Smooth muscle cell (in vitro differentiated cells): ENCODE measurements around the gene PLXNB1. TPM values are rescaled to one million over a fixed set of nuclear protein-coding genes. Genes with fewer than 3 reads are reported as not detected.
A peak's percentile ranks its signal among the peaks of the same experiment; 100 is the strongest.

Experiments used
- DNase-seq: peaks from one replicate; lab custom pipeline; 2025; ENCODE audit not compliant: unreplicated experiment; lab: John Stamatoyannopoulos, UW
- H2AFZ ChIP-seq: fragments of 200-600 bp; sonication (generic); 2 replicates; pipeline ENCODE4 v1.6.0; 2016; ENCODE audit warnings: antibody characterized with exemption, low read depth, mild to moderate bottlenecking
- H3F3A ChIP-seq: fragments of 200-600 bp; sonication (generic); 2 replicates; pipeline ENCODE4 v1.6.0; 2017; ENCODE audit warnings: antibody characterized with exemption, low read depth
- H3K27ac ChIP-seq: fragments of 200-600 bp; sonication (generic); 2 replicates; pipeline ENCODE4 v1.5.1; 2016; ENCODE audit warnings: low read depth, mild to moderate bottlenecking
- H3K27me3 ChIP-seq: fragments of 200-600 bp; sonication (generic); 2 replicates; pipeline ENCODE4 v1.6.1; 2016; ENCODE audit warnings: low read depth, mild to moderate bottlenecking
- H3K36me3 ChIP-seq: fragments of 200-600 bp; sonication (generic); 2 replicates; pipeline ENCODE4 v1.5.1; 2016; ENCODE audit warnings: low read depth
- H3K4me1 ChIP-seq: fragments of 200-600 bp; sonication (generic); 2 replicates; pipeline ENCODE4 v1.5.1; 2016; ENCODE audit warnings: low read depth
- H3K4me2 ChIP-seq: fragments of 200-600 bp; sonication (generic); 2 replicates; pipeline ENCODE4 v1.6.0; 2016; ENCODE audit warnings: mild to moderate bottlenecking
- H3K4me3 ChIP-seq: fragments of 200-600 bp; sonication (generic); 2 replicates; pipeline ENCODE4 v1.5.1; 2016; ENCODE audit warnings: mild to moderate bottlenecking
- H3K79me2 ChIP-seq: fragments of 200-600 bp; sonication (generic); 2 replicates; pipeline ENCODE4 v1.6.0; 2016; ENCODE audit warnings: low read depth, mild to moderate bottlenecking
- H3K9ac ChIP-seq: fragments of 200-600 bp; sonication (generic); 2 replicates; pipeline ENCODE4 v1.6.0; 2016; ENCODE audit warnings: low read depth
- H3K9me3 ChIP-seq: fragments of 200-600 bp; sonication (generic); replicated peaks from 2 replicates; pipeline ENCODE4 v1.5.1; 2016; ENCODE audit warnings: low read depth
- H4K20me1 ChIP-seq: fragments of 200-600 bp; sonication (generic); 2 replicates; pipeline ENCODE4 v1.6.0; 2016; ENCODE audit warnings: low read depth
- WGBS: methylation state at CpG from one replicate; pipeline ENCODE4 v1.1.7; 2016; ENCODE audit warnings: low lambda C conversion rate; 5-methylcytosine and 5-hydroxymethylcytosine counted together
- polyA plus RNA-seq: library from polyadenylated mRNA; unstranded; fragments of >200 nt; fragmentation: Nextera tagmentation; extraction: Ambion mirVana; gene quantifications from 2 replicates; pipeline ENCODE4 v1.2.1, GENCODE V29; 2016
- total RNA-seq: library from RNA; depleted of rRNA; stranded (reverse); fragments of >200 nt; gene quantifications from 2 replicates; pipeline ENCODE4 v1.2.3, GENCODE V29; 2014
- TF ChIP-seq, protein P1 (sequence below): fragments of 200-600 bp; sonication (generic); IDR thresholded peaks from 2 replicates; pipeline ENCODE4 v1.5.1; 2017; ENCODE audit warnings: borderline replicate concordance, mild to moderate bottlenecking, antibody characterized with exemption; ENCODE audit not compliant: insufficient read depth, poor library complexity, severe bottlenecking

PLXNB1 gene
- total and polyA plus RNA-seq, 2 experiments from 2014 or later: 15.5 to 26.9 TPM

DNA sequence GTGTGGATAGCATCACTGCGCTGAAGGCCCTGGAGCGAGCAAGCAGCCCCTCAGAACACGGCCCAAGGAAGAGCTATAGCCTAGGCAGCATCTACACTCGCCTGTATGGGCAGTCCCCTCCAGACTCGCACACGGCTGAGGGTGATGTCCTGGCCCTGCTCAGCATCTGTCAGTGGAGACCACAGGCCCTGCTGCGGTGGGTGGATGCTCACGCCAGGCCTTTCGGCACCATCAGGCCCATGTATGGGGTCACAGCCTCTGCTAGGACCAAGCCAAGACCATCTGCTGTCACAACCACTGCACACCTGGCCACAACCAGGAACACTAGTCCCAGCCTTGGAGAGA is 37.2 kb upstream of the PLXNB1 start:
- Histone ChIP-seq H2AFZ (no peak overlapping the region), H3K9ac (no peak overlapping the region), H4K20me1 (no peaks in the 10 kb centered on the region), H3K27ac (peak overlapping the region; percentile 98), H3K4me2 (no peak overlapping the region), H3F3A (peaks cover 10% of the 10 kb centered on the region), H3K27me3 (no peaks in the 10 kb centered on the region), H3K4me3 (no peak overlapping the region), H3K4me1 (peaks cover 16% of the 10 kb centered on the region), H3K9me3 (no peaks in the 10 kb centered on the region), H3K36me3 (no peaks in the 10 kb centered on the region), H3K79me2 (peaks cover 30% of the 10 kb centered on the region)
- TF ChIP-seq, protein P1, sequence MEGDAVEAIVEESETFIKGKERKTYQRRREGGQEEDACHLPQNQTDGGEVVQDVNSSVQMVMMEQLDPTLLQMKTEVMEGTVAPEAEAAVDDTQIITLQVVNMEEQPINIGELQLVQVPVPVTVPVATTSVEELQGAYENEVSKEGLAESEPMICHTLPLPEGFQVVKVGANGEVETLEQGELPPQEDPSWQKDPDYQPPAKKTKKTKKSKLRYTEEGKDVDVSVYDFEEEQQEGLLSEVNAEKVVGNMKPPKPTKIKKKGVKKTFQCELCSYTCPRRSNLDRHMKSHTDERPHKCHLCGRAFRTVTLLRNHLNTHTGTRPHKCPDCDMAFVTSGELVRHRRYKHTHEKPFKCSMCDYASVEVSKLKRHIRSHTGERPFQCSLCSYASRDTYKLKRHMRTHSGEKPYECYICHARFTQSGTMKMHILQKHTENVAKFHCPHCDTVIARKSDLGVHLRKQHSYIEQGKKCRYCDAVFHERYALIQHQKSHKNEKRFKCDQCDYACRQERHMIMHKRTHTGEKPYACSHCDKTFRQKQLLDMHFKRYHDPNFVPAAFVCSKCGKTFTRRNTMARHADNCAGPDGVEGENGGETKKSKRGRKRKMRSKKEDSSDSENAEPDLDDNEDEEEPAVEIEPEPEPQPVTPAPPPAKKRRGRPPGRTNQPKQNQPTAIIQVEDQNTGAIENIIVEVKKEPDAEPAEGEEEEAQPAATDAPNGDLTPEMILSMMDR: no peak
- DNase-seq: no peak
- WGBS: 96% methylated on average over 9 of the region's 9 CpGs

DNA sequence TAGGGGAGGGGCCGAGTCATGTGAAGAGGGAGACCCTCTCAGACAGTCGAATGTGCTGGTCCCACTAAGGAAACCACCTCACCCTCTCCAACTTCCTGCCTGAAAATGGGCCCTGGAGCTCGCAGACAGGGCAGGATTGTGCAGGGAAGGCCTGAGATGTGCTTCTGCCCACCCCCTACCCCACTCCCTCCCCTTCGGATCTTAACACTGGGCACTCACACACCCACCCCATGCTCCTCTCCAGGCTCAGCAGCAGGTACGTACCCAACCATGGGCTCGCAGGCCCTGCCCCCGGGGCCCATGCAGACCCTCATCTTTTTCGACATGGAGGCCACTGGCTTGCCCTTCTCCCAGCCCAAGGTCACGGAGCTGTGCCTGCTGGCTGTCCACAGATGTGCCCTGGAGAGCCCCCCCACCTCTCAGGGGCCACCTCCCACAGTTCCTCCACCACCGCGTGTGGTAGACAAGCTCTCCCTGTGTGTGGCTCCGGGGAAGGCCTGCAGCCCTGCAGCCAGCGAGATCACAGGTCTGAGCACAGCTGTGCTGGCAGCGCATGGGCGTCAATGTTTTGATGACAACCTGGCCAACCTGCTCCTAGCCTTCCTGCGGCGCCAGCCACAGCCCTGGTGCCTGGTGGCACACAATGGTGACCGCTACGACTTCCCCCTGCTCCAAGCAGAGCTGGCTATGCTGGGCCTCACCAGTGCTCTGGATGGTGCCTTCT is 36.7 kb upstream of the PLXNB1 start:
- Histone ChIP-seq H3K9me3 (no peaks in the 10 kb centered on the region), H2AFZ (no peak overlapping the region), H4K20me1 (no peaks in the 10 kb centered on the region), H3K27ac (peak overlapping the region; percentile 98), H3F3A (peaks cover 10% of the 10 kb centered on the region), H3K27me3 (no peaks in the 10 kb centered on the region), H3K36me3 (no peaks in the 10 kb centered on the region), H3K4me3 (no peak overlapping the region), H3K4me1 (peaks cover 10% of the 10 kb centered on the region), H3K9ac (peak overlapping the region; percentile 92), H3K79me2 (peaks cover 25% of the 10 kb centered on the region), H3K4me2 (peak overlapping the region; percentile 68)
- no peak for DNase-seq
- WGBS: 94% methylated on average over 19 of the region's 19 CpGs
- TF ChIP-seq, protein P1: no peak

DNA sequence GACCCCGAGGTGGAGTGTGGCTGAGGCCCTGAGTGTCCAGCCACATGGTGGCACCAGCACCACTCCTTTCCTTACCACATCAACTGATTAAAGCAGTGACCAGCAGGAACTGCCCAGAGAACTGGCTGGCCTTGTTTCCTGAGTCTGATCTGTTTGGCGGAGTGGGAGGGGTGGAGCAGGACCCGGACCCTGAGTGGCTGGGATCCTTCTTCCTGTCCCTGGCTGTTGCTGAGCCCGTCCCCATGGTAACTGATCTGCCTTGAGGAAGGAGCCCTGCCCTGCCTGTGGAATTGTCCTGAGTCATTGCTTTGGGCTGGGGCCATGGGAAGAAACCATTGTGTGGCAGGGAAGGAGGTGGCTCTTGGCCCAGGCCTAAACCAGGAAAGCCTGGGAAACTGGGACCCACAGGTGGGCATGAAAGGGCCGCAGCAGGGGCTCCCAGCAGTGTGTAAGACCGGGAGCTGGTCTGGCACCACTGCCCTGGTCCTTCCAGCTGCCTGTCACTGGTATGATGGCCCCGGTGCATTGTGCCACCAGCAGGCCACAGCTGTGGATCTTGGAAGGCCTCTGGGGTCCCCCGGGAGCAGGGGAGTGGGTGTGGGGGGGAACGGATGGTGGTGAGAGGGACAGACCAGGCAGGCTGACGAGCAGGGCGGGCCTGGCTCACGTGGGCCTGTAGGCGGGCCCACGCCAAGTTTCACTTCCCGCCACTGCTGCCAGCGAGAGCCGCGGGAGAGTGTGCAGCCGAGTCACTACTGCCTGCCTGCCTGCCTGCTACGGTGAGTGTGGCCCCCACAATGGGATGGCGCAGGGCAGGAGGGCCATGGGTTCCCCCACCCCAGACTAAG is 35.9 kb upstream of the PLXNB1 start:
- peaks cover 17% of the 10 kb centered on the region for H3K79me2 ChIP-seq
- H3K4me2 ChIP-seq: peak overlapping the region; percentile 68
- H3K9me3 ChIP-seq: no peaks in the 10 kb centered on the region
- no peaks in the 10 kb centered on the region for H4K20me1 ChIP-seq
- peak overlapping the region; percentile 98 for H3K27ac ChIP-seq
- TF ChIP-seq, protein P1: peak; percentile 41
- peak; percentile 75 for DNase-seq
- 52% methylated on average over 17 of the region's 21 CpGs for WGBS
- H2AFZ ChIP-seq: no peak overlapping the region
- peaks cover 10% of the 10 kb centered on the region for H3F3A ChIP-seq
- no peaks in the 10 kb centered on the region for H3K36me3 ChIP-seq
- H3K27me3 ChIP-seq: no peaks in the 10 kb centered on the region
- peaks cover 10% of the 10 kb centered on the region for H3K4me1 ChIP-seq
- no peak overlapping the region for H3K4me3 ChIP-seq
- H3K9ac ChIP-seq: peak overlapping the region; percentile 92

DNA sequence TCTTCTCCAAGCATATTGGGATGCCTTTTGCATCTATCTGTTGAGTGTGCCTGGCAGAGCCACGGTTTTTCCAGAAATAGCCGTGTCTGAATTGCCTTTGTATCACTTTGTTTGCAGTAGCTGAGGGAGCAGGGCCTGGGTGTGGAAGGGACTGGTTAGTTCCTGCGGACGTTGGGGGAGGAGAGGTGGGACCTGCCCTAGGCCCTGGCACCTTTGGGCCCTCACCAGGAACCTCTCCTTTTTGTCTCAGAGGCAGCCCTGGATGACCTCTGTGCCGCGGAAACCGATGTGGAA is 35.3 kb upstream of the PLXNB1 start:
- Histone ChIP-seq H3K36me3 (no peaks in the 10 kb centered on the region), H2AFZ (no peak overlapping the region)

More for the DNA sequence above, 35.3 kb upstream of the PLXNB1 start:
- WGBS: 59% methylated on average over 7 of the region's 7 CpGs
- Histone ChIP-seq H3K27ac (peak overlapping the region; percentile 98), H3K79me2 (peaks cover 11% of the 10 kb centered on the region), H3K27me3 (no peaks in the 10 kb centered on the region), H3K4me1 (peaks cover 10% of the 10 kb centered on the region), H3K4me3 (no peak overlapping the region), H3F3A (peaks cover 10% of the 10 kb centered on the region), H3K4me2 (no peak overlapping the region), H4K20me1 (no peaks in the 10 kb centered on the region), H3K9ac (peak overlapping the region; percentile 58), H3K9me3 (no peaks in the 10 kb centered on the region)
- TF ChIP-seq, protein P1: no peak
- no peak for DNase-seq
